ENCODE results near the gene DOK1.

DOK1 gene

GRCh38 chr2:74573747-74574562 is 19.4 kb downstream of the DOK1 start:
- H3K36me3 ChIP-seq (ENCODE audit: insufficient read depth, low read length): no peaks in the 10 kb centered on the region
- peak overlapping the region; percentile 40 for H3K4me2 ChIP-seq (ENCODE audit: low read length)
- H3K9me3 ChIP-seq (ENCODE audit: low read length): no peaks in the 10 kb centered on the region
- no peak overlapping the region for H3K27ac ChIP-seq (ENCODE audit: low read depth, low read length, poor library complexity, severe bottlenecking)
- no peaks in the 10 kb centered on the region for H3K79me2 ChIP-seq (ENCODE audit: insufficient read depth, low read length)
- peak overlapping the region; percentile 93 for H2AFZ ChIP-seq (ENCODE audit: low read length)
- no peak for TF ChIP-seq EZH2 (IDR thresholded peaks at IDR 0.05; ENCODE audit: borderline replicate concordance, low read length)
- peaks cover 25% of the 10 kb centered on the region for H3K4me1 ChIP-seq (ENCODE audit: insufficient read depth, low read length, severe bottlenecking)
- H3K9me2 ChIP-seq (ENCODE audit: low read depth, low read length): no peaks in the 10 kb centered on the region
- no peaks in the 10 kb centered on the region for H4K20me1 ChIP-seq (ENCODE audit: insufficient read depth, low read length)
- H3K9ac ChIP-seq (ENCODE audit: low read length): no peak overlapping the region
- no peaks in the 10 kb centered on the region for H3K27me3 ChIP-seq (ENCODE audit: insufficient read depth, low read length)
- no peaks in the 10 kb centered on the region for H3F3A ChIP-seq (ENCODE audit: insufficient read depth, low read length)
- H3K4me3 ChIP-seq (ENCODE audit: low read depth, low read length, poor library complexity, severe bottlenecking): peak overlapping the region; percentile 32

- H3K79me2 ChIP-seq (ENCODE audit: insufficient read depth, low read length): no peaks in the 10 kb centered on the region
- H3K4me2 ChIP-seq (ENCODE audit: low read length): no peak overlapping the region
- H3K27me3 ChIP-seq (ENCODE audit: insufficient read depth, low read length): no peaks in the 10 kb centered on the region
- H3K4me1 ChIP-seq (ENCODE audit: insufficient read depth, low read length, severe bottlenecking): peaks cover 25% of the 10 kb centered on the region
- H3F3A ChIP-seq (ENCODE audit: insufficient read depth, low read length): no peaks in the 10 kb centered on the region
- H2AFZ ChIP-seq (ENCODE audit: low read length): no peak overlapping the region
- no peak overlapping the region for H3K4me3 ChIP-seq (ENCODE audit: low read depth, low read length, poor library complexity, severe bottlenecking)
- no peaks in the 10 kb centered on the region for H3K9me2 ChIP-seq (ENCODE audit: low read depth, low read length)
- no peaks in the 10 kb centered on the region for H3K36me3 ChIP-seq (ENCODE audit: insufficient read depth, low read length)
- no peak for TF ChIP-seq EZH2 (IDR thresholded peaks at IDR 0.05; ENCODE audit: borderline replicate concordance, low read length)
- TF ChIP-seq CTCF (IDR thresholded peaks at IDR 0.05; ENCODE audit: low read length): no peak
- H4K20me1 ChIP-seq (ENCODE audit: insufficient read depth, low read length): no peaks in the 10 kb centered on the region
- H3K27ac ChIP-seq (ENCODE audit: low read depth, low read length, poor library complexity, severe bottlenecking): no peak overlapping the region
- no peak overlapping the region for H3K9ac ChIP-seq (ENCODE audit: low read length)
- no peaks in the 10 kb centered on the region for H3K9me3 ChIP-seq (ENCODE audit: low read length)
Measured at GRCh38 chr2:74575320-74575719, 20.8 kb downstream of the DOK1 start.

GRCh38 chr2:74576211-74576862 is 21.8 kb downstream of the DOK1 start:
- TF ChIP-seq CTCF (IDR thresholded peaks at IDR 0.05; ENCODE audit: low read length): no peak
- no peak for TF ChIP-seq EZH2 (IDR thresholded peaks at IDR 0.05; ENCODE audit: borderline replicate concordance, low read length)
- Histone ChIP-seq H3K9me3 (ENCODE audit: low read length) (no peaks in the 10 kb centered on the region), H3K27ac (ENCODE audit: low read depth, low read length, poor library complexity, severe bottlenecking) (no peak overlapping the region), H3K9ac (ENCODE audit: low read length) (no peak overlapping the region), H4K20me1 (ENCODE audit: insufficient read depth, low read length) (no peaks in the 10 kb centered on the region), H3K4me2 (ENCODE audit: low read length) (no peak overlapping the region), H3K79me2 (ENCODE audit: insufficient read depth, low read length) (no peaks in the 10 kb centered on the region), H3K4me1 (ENCODE audit: insufficient read depth, low read length, severe bottlenecking) (peaks cover 19% of the 10 kb centered on the region), H3K27me3 (ENCODE audit: insufficient read depth, low read length) (no peaks in the 10 kb centered on the region), H3K9me2 (ENCODE audit: low read depth, low read length) (no peaks in the 10 kb centered on the region), H2AFZ (ENCODE audit: low read length) (no peak overlapping the region), H3K4me3 (ENCODE audit: low read depth, low read length, poor library complexity, severe bottlenecking) (no peak overlapping the region), H3K36me3 (ENCODE audit: insufficient read depth, low read length) (no peaks in the 10 kb centered on the region), H3F3A (ENCODE audit: insufficient read depth, low read length) (no peaks in the 10 kb centered on the region)

Data from OCI-LY1 (cell line).